Measurements from ENCODE around the gene TANGO2. TPM values are rescaled to one million over a fixed set of nuclear protein-coding genes. Genes with fewer than 3 reads are reported as not detected.

TANGO2 gene
- total and polyA plus RNA-seq, 9 of the 15 experiments (the other 6 are each of a cell fraction or from before 2014, with no cell fraction given), result 15.5 to 94.9 (median 70.1) TPM

DNA sequence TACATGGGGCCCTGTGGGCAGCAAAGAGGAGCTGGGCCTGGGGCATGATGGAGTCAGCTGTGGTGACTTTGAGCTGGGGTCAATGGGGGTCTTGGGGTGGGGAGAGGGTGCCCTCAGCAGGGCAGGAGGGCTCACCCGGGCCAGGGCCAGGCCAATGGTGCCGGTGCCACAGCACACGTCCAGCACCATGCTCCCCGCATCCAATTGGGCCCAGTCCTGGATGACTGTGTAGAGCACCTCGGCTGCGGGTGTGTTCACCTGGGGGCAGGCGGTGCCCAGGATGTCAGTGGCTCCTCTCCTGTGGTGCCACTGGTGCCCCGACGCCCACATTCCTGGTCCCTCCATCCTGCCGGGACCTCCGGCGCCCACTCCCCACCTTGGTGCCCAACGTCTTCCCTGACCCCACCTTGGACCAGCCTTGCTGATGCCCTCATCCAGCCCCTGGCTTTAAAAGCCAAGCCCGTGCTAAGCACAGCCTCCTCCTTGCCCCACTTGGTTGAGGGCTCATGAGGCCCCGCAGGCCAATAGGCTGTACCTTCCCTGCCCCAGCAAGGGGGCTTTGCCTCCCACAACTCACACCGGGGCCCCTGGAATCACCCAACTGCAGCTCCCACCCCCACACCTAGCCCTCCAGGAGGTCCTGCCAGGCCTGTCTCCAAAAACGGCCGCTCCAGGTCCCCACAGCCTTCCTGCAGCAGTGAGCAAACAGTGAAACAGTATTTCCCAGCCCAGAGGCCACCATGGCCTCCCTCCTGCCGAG, 92.8 kb downstream of the TANGO2 start (continued):
- no peak for TF ChIP-seq ATF1 (CRISPR knock-in tag; IDR thresholded peaks at IDR 0.05)
- no peak for TF ChIP-seq ATF1 (tag; IDR thresholded peaks at IDR 0.05)
- TF ChIP-seq CCNT2 (IDR thresholded peaks at IDR 0.05; ENCODE audit: borderline replicate concordance, extremely low read depth, insufficient read length, low read depth, low read length), result no peak
- no peak for TF ChIP-seq ARHGAP35 (IDR thresholded peaks at IDR 0.05; ENCODE audit: partially characterized antibody)
- no peak for TF ChIP-seq WHSC1 (IDR thresholded peaks at IDR 0.05; ENCODE audit: low read length)
- peak; percentile 24 for TF ChIP-seq KDM5B (IDR thresholded peaks at IDR 0.05; ENCODE audit: insufficient replicate concordance, low read depth, low read length)
- 0 out of 2 replicates have a peak, but pooled peaks have one; percentile 63 for TF ChIP-seq RHOXF2B (CRISPR knock-in tag; conservative IDR thresholded peaks at IDR 0.05)
- TF ChIP-seq, protein P1, sequence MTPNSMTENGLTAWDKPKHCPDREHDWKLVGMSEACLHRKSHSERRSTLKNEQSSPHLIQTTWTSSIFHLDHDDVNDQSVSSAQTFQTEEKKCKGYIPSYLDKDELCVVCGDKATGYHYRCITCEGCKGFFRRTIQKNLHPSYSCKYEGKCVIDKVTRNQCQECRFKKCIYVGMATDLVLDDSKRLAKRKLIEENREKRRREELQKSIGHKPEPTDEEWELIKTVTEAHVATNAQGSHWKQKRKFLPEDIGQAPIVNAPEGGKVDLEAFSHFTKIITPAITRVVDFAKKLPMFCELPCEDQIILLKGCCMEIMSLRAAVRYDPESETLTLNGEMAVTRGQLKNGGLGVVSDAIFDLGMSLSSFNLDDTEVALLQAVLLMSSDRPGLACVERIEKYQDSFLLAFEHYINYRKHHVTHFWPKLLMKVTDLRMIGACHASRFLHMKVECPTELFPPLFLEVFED (CRISPR knock-in tag; conservative IDR thresholded peaks at IDR 0.05), result 0 out of 2 replicates have a peak, but pooled peaks have one; percentile 10
- no peak for TF ChIP-seq ERF (CRISPR knock-in tag; IDR thresholded peaks at IDR 0.05)
- no peak for TF ChIP-seq BMI1 (IDR thresholded peaks at IDR 0.05; ENCODE audit: low read length)
- no peak for TF ChIP-seq ELF1 (tag; IDR thresholded peaks at IDR 0.05)
- no peak for TF ChIP-seq MAFF (IDR thresholded peaks at IDR 0.05; ENCODE audit: low read length)
- TF ChIP-seq, protein P2, sequence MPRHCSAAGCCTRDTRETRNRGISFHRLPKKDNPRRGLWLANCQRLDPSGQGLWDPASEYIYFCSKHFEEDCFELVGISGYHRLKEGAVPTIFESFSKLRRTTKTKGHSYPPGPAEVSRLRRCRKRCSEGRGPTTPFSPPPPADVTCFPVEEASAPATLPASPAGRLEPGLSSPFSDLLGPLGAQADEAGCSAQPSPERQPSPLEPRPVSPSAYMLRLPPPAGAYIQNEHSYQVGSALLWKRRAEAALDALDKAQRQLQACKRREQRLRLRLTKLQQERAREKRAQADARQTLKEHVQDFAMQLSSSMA (CRISPR knock-in tag; IDR thresholded peaks at IDR 0.05), result no peak
- TF ChIP-seq FOXM1 (IDR thresholded peaks at IDR 0.05; ENCODE audit: low read depth), result no peak
- no peak for TF ChIP-seq FOXM1 (CRISPR knock-in tag; IDR thresholded peaks at IDR 0.05; ENCODE audit: low read depth)
- TF ChIP-seq, protein P3, sequence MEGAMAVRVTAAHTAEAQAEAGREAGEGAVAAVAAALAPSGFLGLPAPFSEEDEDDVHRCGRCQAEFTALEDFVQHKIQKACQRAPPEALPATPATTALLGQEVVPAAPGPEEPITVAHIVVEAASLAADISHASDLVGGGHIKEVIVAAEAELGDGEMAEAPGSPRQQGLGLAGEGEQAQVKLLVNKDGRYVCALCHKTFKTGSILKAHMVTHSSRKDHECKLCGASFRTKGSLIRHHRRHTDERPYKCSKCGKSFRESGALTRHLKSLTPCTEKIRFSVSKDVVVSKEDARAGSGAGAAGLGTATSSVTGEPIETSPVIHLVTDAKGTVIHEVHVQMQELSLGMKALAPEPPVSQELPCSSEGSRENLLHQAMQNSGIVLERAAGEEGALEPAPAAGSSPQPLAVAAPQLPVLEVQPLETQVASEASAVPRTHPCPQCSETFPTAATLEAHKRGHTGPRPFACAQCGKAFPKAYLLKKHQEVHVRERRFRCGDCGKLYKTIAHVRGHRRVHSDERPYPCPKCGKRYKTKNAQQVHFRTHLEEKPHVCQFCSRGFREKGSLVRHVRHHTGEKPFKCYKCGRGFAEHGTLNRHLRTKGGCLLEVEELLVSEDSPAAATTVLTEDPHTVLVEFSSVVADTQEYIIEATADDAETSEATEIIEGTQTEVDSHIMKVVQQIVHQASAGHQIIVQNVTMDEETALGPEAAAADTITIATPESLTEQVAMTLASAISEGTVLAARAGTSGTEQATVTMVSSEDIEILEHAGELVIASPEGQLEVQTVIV (CRISPR knock-in tag; IDR thresholded peaks at IDR 0.05; ENCODE audit: borderline replicate concordance), result no peak
- TF ChIP-seq ZNF778 (CRISPR knock-in tag; IDR thresholded peaks at IDR 0.05), result no peak
- no peak for TF ChIP-seq SPI1 (IDR thresholded peaks at IDR 0.05; ENCODE audit: borderline replicate concordance, low read depth, low read length)
- no peak for TF ChIP-seq ZNF282 (CRISPR knock-in tag; IDR thresholded peaks at IDR 0.05)
- TF ChIP-seq, protein P4, sequence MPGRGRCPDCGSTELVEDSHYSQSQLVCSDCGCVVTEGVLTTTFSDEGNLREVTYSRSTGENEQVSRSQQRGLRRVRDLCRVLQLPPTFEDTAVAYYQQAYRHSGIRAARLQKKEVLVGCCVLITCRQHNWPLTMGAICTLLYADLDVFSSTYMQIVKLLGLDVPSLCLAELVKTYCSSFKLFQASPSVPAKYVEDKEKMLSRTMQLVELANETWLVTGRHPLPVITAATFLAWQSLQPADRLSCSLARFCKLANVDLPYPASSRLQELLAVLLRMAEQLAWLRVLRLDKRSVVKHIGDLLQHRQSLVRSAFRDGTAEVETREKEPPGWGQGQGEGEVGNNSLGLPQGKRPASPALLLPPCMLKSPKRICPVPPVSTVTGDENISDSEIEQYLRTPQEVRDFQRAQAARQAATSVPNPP (IDR thresholded peaks at IDR 0.05; ENCODE audit: borderline replicate concordance, insufficient read depth, insufficient read length), result no peak
- TF ChIP-seq HCFC1 (IDR thresholded peaks at IDR 0.05; ENCODE audit: low read depth, low read length), result no peak
- TF ChIP-seq ZNF444 (CRISPR knock-in tag; IDR thresholded peaks at IDR 0.05), result no peak
- TF ChIP-seq, protein P5, sequence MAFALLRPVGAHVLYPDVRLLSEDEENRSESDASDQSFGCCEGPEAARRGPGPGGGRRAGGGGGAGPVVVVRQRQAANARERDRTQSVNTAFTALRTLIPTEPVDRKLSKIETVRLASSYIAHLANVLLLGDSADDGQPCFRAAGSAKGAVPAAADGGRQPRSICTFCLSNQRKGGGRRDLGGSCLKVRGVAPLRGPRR (CRISPR knock-in tag; IDR thresholded peaks at IDR 0.05), result no peak
- peak; percentile 81 for TF ChIP-seq POLR2G (IDR thresholded peaks at IDR 0.05; ENCODE audit: low read depth, low read length)

Measured in K562 (cell line).